Measurements from ENCODE around the gene TMEM179. TPM values are rescaled to one million over a fixed set of nuclear protein-coding genes. Genes with fewer than 3 reads are reported as not detected.
A peak's percentile ranks its signal among the peaks of the same experiment; 100 is the strongest.
"Not testable (repeated sequence)": the region's sequence is repeated elsewhere in the genome, so short reads cannot be mapped to it uniquely, and the experiment has no call there.

Gene TMEM179
- total RNA-seq, 1 donor from 2014 or later = not detected

- intact Hi-C loops (cut with DNase I) = no loop called here
- ATAC-seq (no peak), DNase-seq (ENCODE audit: missing footprints) (peak; percentile 43)
Observed at GRCh38 chr14:104592292-104592672, 12.3 kb downstream of the TMEM179 start.

GRCh38 chr14:104591506-104592291 lies 12.9 kb downstream of the TMEM179 start:
- ATAC-seq = no peak

GRCh38 chr14:104591031-104591430 lies 13.5 kb downstream of the TMEM179 start:
- intact Hi-C loops (cut with DNase I) = no loop called here
- ATAC-seq = no peak
- peak; percentile 30 for DNase-seq (ENCODE audit: missing footprints)

More at GRCh38 chr14:104591506-104592291, 12.9 kb downstream of the TMEM179 start:
- DNase-seq (ENCODE audit: missing footprints) = peak; percentile 65
- intact Hi-C loops (cut with DNase I) = no loop called here

- DNase-seq (ENCODE audit: missing footprints) = peak; percentile 52
- ATAC-seq = no peak
- intact Hi-C loops (cut with DNase I) = no loop called here
Observed at GRCh38 chr14:104590240-104590965, 14.2 kb downstream of the TMEM179 start.

- ATAC-seq (no peak), DNase-seq (ENCODE audit: missing footprints) (no peak)
- intact Hi-C loops (cut with DNase I) = no loop called here
Observed at GRCh38 chr14:104589338-104590195, 15.0 kb downstream of the TMEM179 start.

- intact Hi-C loops (cut with DNase I) = no loop called here
- DNase-seq (ENCODE audit: missing footprints) = no peak
- no peak for ATAC-seq
Observed at GRCh38 chr14:104588066-104588857, 16.3 kb downstream of the TMEM179 start.

- no peak for DNase-seq (ENCODE audit: missing footprints)
- intact Hi-C loops (cut with DNase I) = no loop called here
Observed at GRCh38 chr14:104587641-104588040, 16.9 kb downstream of the TMEM179 start.

GRCh38 chr14:104586832-104587620 lies 17.5 kb downstream of the TMEM179 start:
- intact Hi-C loops (cut with DNase I) = no loop called here
- ATAC-seq = peak; percentile 37
- DNase-seq (ENCODE audit: missing footprints) = peak; percentile 89

More at GRCh38 chr14:104587641-104588040, 16.9 kb downstream of the TMEM179 start:
- ATAC-seq = no peak

GRCh38 chr14:104585966-104586697 lies 18.4 kb downstream of the TMEM179 start:
- intact Hi-C loops (cut with DNase I) = no loop called here
- DNase-seq (ENCODE audit: missing footprints) (no peak), ATAC-seq (peak; percentile 24)

GRCh38 chr14:104584557-104584956 lies 20.0 kb downstream of the TMEM179 start:
- intact Hi-C loops (cut with DNase I) = no loop called here
- no peak for DNase-seq (ENCODE audit: missing footprints)

GRCh38 chr14:104583424-104584306 lies 20.9 kb downstream of the TMEM179 start:
- ATAC-seq (no peak), DNase-seq (ENCODE audit: missing footprints) (no peak)
- intact Hi-C loops (cut with DNase I) = no loop called here

More at GRCh38 chr14:104584557-104584956, 20.0 kb downstream of the TMEM179 start:
- no peak for ATAC-seq

GRCh38 chr14:104582662-104583061 lies 21.9 kb downstream of the TMEM179 start:
- intact Hi-C loops (cut with DNase I) = loop anchor here (1.0 kb wide), 1 partner anchor 142 kb away; the partner anchor contains the start of gene ADSS1
- DNase-seq (ENCODE audit: missing footprints) (peak; percentile 88), ATAC-seq (peak; percentile 70)

- ATAC-seq (peak; percentile 68), DNase-seq (ENCODE audit: missing footprints) (peak; percentile 91)
- intact Hi-C loops (cut with DNase I) = loop anchor here (1.0 kb wide), 1 partner anchor 142 kb away; the partner anchor contains the start of gene ADSS1
Observed at GRCh38 chr14:104582005-104582404, 22.6 kb downstream of the TMEM179 start.

GRCh38 chr14:104581521-104581920 lies 23.1 kb downstream of the TMEM179 start:
- ATAC-seq (no peak), DNase-seq (ENCODE audit: missing footprints) (no peak)
- intact Hi-C loops (cut with DNase I) = no loop called here

- peak; percentile 30 for ATAC-seq
- peak; percentile 84 for DNase-seq (ENCODE audit: missing footprints)
- intact Hi-C loops (cut with DNase I) = no loop called here
Observed at GRCh38 chr14:104580961-104581360, 23.6 kb downstream of the TMEM179 start.

GRCh38 chr14:104579939-104580338 lies 24.6 kb downstream of the TMEM179 start:
- ATAC-seq; intact Hi-C loops (cut with DNase I); DNase-seq (ENCODE audit: missing footprints): not testable (repeated sequence)
